Stimulated activated CD8-positive, alpha-beta memory T cell treated with anti-CD3 and anti-CD28 coated beads, Interleukin-15, amount 100 ng/mL, for 24 hours (primary cell): ENCODE data around the gene PRSS16.

Experiments used
- DNase-seq: peaks from one replicate; pipeline ENCODE4 v3.0.0-alpha.2; 2020; ENCODE audit warnings: low read depth

The PRSS16 gene

DNA sequence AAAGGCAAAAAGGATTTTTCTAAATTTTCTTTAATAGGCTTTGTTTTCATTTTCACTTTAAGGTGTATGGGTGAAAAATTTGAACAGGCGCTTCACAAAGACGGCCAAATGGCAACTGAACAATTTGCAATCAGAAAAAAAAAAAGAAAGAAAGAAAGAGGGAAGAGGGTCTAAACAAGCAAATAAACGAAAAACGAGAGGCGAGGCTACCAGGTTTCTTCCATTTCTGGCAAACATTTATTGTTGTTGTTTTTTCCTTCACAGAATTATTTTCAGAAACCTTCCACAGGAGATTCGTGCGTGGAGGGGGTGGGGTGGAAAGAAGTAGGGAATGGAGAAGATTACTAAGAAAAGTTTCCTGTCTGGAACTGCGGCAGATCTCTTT is 40.2 kb downstream of the PRSS16 start:
- DNase-seq, result no peak

DNA sequence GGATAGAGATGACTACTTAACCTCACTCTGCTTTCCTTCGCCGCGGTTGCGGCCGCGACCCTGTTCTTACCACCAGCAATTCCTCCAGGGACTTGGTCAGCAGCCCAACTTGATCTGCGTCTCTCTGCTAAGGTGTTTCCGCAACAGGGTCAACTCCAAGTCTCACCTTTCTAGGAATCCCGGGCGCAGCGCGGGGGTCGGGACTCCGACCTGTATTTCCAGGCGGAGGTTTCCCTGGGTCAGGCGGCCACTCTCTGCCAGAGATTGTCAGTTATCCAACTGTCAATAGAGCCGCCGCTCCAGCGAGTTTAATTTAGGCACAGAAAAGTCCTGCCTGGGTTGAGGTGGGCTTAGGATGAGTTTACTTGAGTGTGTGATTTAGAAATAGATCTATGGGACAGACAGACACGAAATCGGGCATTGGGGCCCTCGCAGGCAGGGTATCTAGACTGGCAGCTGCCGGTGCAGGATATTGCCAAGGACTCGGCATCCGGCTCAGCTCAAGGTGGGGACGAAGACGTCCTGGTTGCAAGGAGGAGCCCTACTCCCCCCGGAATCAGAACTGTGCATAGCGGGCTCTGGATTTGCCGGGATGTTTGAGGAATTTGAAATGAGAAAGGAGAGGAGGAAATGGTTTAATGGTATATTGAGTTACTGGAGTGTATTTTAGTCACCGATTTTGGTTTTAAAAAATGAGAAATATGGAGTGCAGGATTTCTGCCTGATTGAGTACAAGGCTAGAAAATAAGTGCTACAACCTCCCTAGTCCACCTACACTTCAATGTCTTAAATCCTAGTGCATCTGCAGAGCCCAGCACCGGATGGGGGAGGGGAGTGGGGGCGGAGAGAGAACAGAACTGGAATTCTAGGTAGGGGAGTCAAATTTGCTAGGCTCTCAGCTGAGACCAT is 40.9 kb downstream of the PRSS16 start:
- DNase-seq, result no peak

DNA sequence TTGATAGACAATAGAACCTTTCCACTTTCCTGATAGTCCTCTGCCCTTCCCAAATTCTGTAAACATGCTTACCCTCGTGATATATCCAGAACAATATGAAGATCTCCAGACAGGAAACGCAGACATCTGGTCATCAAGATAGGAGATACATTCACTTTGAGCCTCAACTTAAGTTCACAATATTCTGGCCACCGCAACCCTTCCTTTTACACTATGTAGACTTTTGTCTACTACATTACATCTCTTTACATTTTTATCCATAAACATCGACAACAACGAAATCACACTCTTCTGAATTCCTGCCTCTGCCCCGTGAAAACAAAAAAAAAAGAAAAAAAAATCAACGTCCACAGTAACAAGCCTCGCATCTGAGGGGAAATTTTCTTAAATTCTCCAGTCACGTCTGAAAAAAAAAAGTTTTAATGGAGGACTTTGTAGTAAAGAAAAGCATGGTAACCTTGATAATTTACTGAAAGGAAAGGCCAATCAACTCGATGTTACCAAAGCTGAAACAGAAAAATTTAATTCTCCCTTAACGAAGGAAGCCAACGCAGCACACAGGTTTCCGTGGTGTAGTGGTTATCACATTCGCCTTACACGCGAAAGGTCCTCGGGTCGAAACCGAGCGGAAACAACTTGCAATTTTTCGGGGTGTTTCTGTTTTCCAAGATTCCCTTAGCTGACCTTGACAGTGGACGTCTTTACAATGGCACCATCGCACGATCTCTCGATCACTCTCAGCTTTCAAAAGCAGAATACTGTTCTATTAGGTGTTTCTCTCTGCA is 42.8 kb downstream of the PRSS16 start:
- DNase-seq, result no peak

DNA sequence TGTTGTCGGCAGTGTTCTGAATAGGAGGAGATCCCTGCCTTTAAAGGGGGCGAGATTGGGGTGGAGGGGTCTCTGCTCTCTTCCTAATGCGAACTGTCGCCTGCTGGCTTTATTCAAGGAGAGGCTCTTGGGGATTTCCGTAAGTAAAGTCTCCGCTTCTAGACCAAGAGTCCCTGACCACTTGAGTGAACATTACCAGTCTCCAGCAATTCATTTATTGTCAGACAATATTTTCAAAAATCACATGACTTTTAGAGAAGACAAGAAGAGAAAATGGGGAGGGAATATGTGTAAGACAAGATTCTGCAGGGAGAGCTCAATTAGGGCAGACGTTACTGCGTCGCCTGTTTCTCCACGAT is 43.3 kb downstream of the PRSS16 start:
- DNase-seq, result no peak

DNA sequence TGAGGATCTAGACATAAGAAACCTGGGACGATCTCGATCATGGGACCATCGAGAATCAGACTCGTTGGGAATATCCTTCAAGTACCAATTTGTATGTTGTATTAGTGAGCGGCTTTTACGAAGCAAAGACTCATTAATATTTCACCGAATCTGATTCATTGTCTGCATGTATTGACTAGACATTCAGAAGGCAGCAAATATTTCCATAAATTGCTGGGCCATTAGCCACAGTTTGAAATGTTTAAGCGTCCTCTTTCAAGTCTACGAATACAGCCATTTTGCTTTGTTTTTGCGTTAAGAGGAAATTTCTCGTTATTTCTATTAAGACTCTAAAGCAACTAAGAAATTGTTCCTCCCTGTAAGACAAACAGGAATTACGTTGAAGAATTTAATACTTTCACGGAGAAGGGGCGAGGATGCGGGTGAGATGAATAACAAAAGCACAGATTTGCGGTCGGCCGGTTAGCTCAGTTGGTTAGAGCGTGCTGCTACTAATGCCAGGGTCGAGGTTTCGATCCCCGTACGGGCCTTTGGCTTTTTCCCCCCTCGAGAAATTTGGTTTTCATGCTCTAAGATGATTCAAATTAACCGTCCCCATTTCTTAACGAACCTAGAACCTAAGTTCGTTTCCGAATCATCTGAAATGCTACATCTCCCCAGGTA is 46.1 kb downstream of the PRSS16 start:
- DNase-seq, result no peak

DNA sequence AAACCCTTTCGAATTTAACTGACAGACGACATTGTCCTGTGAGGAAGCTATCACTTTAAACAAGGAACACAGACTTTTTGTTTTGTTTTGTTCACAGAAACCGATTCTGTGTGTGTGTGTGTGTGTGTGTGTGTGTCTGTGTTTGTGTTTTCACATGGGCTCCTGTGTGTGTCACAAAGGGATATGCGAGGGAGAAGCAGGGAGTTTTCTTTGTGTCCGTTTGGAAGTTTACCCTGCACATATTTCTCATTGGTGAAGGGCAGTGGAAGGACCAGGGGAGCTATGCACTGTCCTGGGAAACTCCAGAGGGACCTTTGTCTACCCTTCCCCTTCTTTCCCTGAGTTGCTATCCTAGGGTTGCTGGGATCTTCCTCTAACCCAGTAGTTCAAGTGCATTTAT is 46.9 kb downstream of the PRSS16 start:
- no peak for DNase-seq

DNA sequence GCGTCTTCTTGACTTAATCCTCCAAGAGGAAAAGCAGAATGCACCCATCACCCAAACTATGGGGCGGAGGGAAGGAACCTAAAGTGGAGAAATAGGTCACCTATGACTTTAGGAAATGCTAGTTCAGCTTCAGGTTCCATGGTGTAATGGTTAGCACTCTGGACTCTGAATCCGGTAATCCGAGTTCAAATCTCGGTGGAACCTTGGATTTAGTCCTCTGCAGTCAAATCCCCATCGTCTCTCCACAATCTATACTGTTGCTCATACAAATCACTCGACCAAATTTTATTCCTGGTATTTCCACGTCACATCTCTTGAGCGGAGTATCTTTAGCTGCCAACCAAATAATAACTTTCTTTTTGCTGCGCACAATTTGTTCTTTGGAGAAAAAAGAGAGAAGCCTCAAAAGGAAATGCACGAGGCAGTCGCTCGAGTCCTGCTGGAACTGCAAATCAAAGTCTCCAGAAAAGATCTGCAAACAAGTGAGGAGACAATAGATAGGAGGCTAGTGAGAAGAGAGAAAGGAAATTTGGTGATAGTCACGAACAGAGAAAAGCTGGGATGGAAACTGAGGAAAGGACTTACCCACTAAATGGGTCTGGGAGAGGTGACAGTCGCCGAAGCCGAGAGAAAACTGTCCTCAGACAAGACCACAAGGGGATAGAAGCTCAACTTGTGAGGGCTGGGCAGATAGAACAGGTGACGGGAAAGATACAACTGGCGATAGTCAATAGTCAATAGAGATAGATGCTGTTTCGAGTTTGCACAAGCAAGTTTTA is 48.0 kb downstream of the PRSS16 start:
- DNase-seq, result no peak

DNA sequence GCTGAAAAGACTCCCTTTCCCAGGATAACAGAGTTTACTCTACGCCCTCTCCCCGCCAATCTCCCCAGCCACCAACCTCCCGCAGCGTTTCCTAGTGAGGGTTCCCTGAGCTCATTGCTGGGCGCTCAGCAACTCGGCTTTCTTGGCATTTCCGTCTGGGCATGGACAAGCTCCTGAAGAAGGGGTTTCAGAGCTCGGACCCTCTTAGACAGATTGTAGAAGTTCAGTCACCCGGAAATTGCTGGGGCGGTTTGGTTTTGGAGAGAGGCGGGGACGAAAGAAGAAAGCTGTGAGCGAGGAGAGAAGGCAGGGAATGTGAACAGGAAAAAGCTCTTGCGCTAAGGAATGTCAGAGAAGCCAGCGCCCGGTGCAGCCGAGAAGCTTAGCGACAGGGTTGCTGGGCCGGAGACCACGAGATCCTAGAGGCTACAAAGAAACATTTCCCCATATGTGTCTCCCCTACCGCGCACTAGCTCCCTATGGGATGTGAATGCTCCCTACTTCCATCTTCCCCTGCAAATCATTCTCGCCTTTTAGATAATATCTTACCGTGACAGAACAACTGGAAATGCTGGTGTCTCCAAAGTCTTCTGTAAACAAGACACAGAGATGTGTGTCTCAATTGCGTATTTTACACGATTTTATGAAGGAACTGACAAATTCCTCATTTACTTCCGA is 48.7 kb downstream of the PRSS16 start:
- DNase-seq, result no peak

DNA sequence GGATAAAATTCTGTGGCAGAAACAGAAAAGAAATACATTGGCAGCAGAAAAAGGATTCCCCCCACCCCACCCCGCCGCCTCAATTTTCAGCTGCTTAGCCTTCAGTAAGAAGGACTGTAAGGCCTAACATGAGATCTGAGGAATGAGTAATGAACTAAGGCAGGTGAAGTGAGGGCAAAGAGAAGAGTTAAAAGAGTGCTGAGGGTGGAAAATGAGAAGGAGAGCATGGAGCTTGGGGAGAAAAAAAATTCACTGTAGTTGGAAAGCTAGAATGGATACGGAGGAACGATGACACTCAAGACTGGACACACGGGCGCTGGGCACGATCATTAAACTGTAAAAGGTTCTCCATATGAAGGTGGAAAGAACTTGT is 50.0 kb downstream of the PRSS16 start:
- DNase-seq, result no peak

DNA sequence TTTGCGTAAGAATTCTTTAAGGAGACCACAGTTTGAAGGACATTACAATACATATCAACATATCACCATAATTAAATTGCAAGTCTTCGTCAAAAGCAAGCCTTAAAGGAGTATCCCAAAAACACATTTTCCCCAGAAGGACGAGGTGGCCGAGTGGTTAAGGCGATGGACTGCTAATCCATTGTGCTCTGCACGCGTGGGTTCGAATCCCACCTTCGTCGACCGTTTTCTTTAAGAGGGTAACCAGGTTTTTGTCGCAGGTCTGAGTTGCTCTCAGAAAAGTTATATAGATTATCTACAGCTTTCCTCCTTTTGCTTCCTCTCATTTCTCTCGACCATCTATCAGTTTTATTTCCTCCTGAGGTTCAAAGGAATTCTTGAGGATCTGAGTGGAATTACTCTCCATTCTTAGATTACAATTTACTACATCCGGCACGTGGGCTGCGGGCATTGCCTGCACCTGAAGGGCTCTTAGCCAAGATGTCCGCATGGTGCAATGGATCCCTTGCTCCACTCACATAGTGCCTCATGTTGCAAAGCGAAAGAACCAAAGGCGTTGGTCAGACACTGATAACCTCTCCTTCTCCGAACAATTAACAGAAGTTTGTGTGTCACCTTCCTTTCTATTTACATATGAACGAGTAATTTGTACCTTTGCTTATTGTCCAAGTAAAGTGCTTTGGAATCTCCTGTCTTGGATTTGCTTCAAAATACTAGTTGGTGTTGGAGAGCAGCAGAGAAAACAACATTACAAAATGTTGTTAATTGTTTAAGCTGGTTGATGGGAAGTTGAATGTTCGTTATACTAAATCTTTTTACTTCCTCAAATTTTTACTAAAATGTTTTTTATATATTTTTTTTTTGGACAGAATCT is 50.6 kb downstream of the PRSS16 start:
- DNase-seq, result no peak

DNA sequence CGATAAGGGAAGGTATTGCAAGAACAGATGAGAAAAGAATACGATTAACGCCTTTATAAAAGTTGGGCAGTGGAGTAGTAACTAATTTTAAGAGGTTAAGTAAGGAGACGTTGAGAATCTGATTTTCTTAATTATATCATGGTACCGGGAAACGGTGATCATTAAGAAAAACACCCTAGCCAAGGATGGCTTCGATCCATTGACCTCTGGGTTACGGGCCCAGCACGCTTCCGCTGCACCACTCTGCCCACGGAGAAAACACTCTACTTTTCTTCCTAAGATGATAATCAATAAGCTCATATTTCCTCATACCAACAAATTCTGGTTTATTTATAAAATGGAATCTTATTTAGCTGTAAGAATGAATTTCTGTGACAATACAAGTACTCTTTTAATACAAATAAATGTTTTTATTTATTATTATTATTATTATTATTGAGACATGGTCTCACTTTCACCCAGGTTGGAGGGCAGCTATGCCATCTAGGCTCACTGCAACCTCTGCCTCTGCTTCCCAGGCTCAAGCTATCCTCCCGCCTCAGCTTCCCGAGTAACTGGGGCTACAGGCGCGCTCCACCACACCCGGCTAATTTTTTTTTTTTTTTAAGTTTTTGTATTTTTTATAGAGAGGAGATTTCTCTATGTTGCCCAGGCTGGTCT is 56.2 kb downstream of the PRSS16 start:
- DNase-seq, result no peak
